Right lobe of liver (tissue), 6 donors: ENCODE results near the gene SLC7A11. TPM values are rescaled to one million over a fixed set of nuclear protein-coding genes. Genes with fewer than 3 reads are reported as not detected.
"Not testable (repeated sequence)": the region's sequence is repeated elsewhere in the genome, so short reads cannot be mapped to it uniquely, and the experiment has no call there.

ENCODE experiments used
- ATAC-seq, 4 donors: fragments of 200-7000 bp; cut with Tn5 transposase; one replicate each; pipeline ENCODE4 v1.9.1; 2020; ENCODE audit warnings: mild to moderate bottlenecking in 4 of 4, moderate library complexity in 4 of 4
- DNase-seq, 3 donors: peaks; one replicate each; pipeline ENCODE4 v3.0.0-alpha.2; 2020
- H3K27ac ChIP-seq, 3 donors: fragments of 200-600 bp; one replicate each; pipeline ENCODE4 v1.8.0; 2022
- H3K27me3 ChIP-seq, 2 donors: fragments of 200-600 bp; one replicate each; pipeline ENCODE4 v1.8.0; 2022
- H3K36me3 ChIP-seq, 4 donors: fragments of 200-600 bp; sonication (generic) in 1 of 4; one replicate each; pipeline versions ENCODE4 v1.5.1 to v1.8.0; 2017 to 2022; ENCODE audit warnings: control low read depth in 1 of 4
- H3K4me1 ChIP-seq, 4 donors: fragments of 200-600 bp; sonication (generic) in 1 of 4; one replicate each; pipeline versions ENCODE4 v1.5.1 to v1.8.0; 2017 to 2022; ENCODE audit warnings: control low read depth in 1 of 4
- H3K4me3 ChIP-seq, 3 donors: fragments of 200-600 bp; one replicate each; pipeline ENCODE4 v1.8.0; 2022
- H3K9me3 ChIP-seq, 4 donors: fragments of 200-600 bp; sonication (generic) in 1 of 4; one replicate each; pipeline versions ENCODE4 v1.5.1 to v1.8.0; 2017 to 2022; ENCODE audit warnings: control low read depth in 1 of 4
- CTCF ChIP-seq, 4 donors: fragments of 200-600 bp in 3 of 4; fragments of 450-650 bp in 1 of 4; IDR thresholded peaks; one replicate each; pipeline versions ENCODE4 v1.5.1 to v1.8.0; 2016 to 2022; ENCODE audit warnings: antibody characterized with exemption in 4 of 4, mild to moderate bottlenecking in 2 of 4
- POLR2A ChIP-seq: fragments of 450-650 bp; IDR thresholded peaks from one replicate; pipeline ENCODE4 v1.6.1; 2017; ENCODE audit warnings: antibody characterized with exemption, mild to moderate bottlenecking
- WGBS: methylation state at CpG from one replicate; pipeline ENCODE4 v1.1.6; 2018; ENCODE audit warnings: low coverage, low lambda C conversion rate; ENCODE audit not compliant: insufficient coverage; ENCODE audit errors: missing lambda C conversion rate; 5-methylcytosine and 5-hydroxymethylcytosine counted together
- intact Hi-C, 2 donors: fragments of 100-400 bp; cut with DNase I; formaldehyde crosslinking; loops; one replicate each; pipeline versions ENCODE4 v1.11.2 to v1.14.1; 2022
- total RNA-seq, 6 experiments: library from RNA; depleted of rRNA in 2 of 6; stranded (reverse); fragments of >200 nt in 2 of 6; fragmentation: NEBNext Ultra II Directional in 3 of 6; extraction: Animal tissue kit (Norgen Biotek cat#: 25700) in 3 of 6; gene quantifications; one replicate each; pipeline versions ENCODE4 v1.1.0 to v1.2.4, GENCODE V29; 2016 to 2023
- donor health status: DM: no; HTN: yes; CAD: no.
- donor health status: DM: no; HTN: no; CAD: no.
- donor health status: DM: no; HTN: no; CAD: no.
- donor health status: DM: no; HTN: yes; CAD: no.
- donor health status: DM: no; HTN: yes; CAD: no.

The SLC7A11 gene
- total RNA-seq, 6 experiments from 2014 or later = 0.02 to 1.8 (median 0.35) TPM; not detected in 1

- Histone ChIP-seq H3K4me3 (peak overlapping the region in 2 of 3 donors; percentile 11 to 28), H3K9me3 (no peaks in the 10 kb centered on the region), H3K27me3 (no peaks in the 10 kb centered on the region), H3K36me3 (no peaks in the 10 kb centered on the region), H3K4me1 (peaks cover 0 to 5% (median 0%) of the 10 kb centered on the region in 4 donors), H3K27ac (no peak overlapping the region)
- 60% methylated on average over 1 of the region's 1 CpG for WGBS
- DNase-seq (no peak), ATAC-seq (no peak)
- intact Hi-C loops = no loop called here
- TF ChIP-seq POLR2A (no peak), CTCF (IDR thresholded peaks at IDR 0.05) (no peak)
These were observed 646 bp upstream of the SLC7A11 start for GRCh38 chr4:138242834-138243156.

- no peak for TF ChIP-seq CTCF (IDR thresholded peaks at IDR 0.05)
- no peak for TF ChIP-seq POLR2A
- intact Hi-C loops = no loop called here
- Histone ChIP-seq H3K4me1 (peaks cover 0 to 5% (median 0%) of the 10 kb centered on the region in 4 donors), H3K27me3 (no peaks in the 10 kb centered on the region), H3K9me3 (no peaks in the 10 kb centered on the region), H3K4me3 (peak overlapping the region in 2 of 3 donors; percentile 3 to 28), H3K27ac (no peak overlapping the region), H3K36me3 (no peaks in the 10 kb centered on the region)
- DNase-seq (no peak), ATAC-seq (peak in 3 of 4 donors; percentile 16 to 46 (median 24))
- WGBS = 42% methylated on average over 11 of the region's 13 CpGs
These were observed 671 bp downstream of the SLC7A11 start for GRCh38 chr4:138241281-138242075.

GRCh38 chr4:138239491-138239890, 2.7 kb downstream of the SLC7A11 start:
- intact Hi-C loops = no loop called here
- Histone ChIP-seq H3K4me1 (peaks cover 0 to 5% (median 0%) of the 10 kb centered on the region in 4 donors), H3K4me3 (no peak overlapping the region), H3K27ac (no peak overlapping the region), H3K9me3 (no peaks in the 10 kb centered on the region), H3K27me3 (no peaks in the 10 kb centered on the region), H3K36me3 (no peaks in the 10 kb centered on the region)
- DNase-seq (no peak), ATAC-seq (no peak)
- 0% methylated on average over 1 of the region's 1 CpG for WGBS
- TF ChIP-seq CTCF (IDR thresholded peaks at IDR 0.05) (no peak), POLR2A (no peak)

- no peaks in the 10 kb centered on the region for H3K27me3 ChIP-seq
- peaks cover 0 to 5% (median 0%) of the 10 kb centered on the region in 4 donors for H3K4me1 ChIP-seq
- TF ChIP-seq POLR2A (no peak), CTCF (IDR thresholded peaks at IDR 0.05) (no peak)
- no peak overlapping the region for H3K27ac ChIP-seq
- ATAC-seq = no peak
- no peaks in the 10 kb centered on the region for H3K36me3 ChIP-seq
- 89% methylated on average over 4 of the region's 4 CpGs for WGBS
- H3K4me3 ChIP-seq = no peak overlapping the region
- DNase-seq = no peak
- H3K9me3 ChIP-seq = no peaks in the 10 kb centered on the region
- intact Hi-C loops = no loop called here
These were observed 3.4 kb downstream of the SLC7A11 start for GRCh38 chr4:138238521-138239292.

GRCh38 chr4:138237132-138237531, 5.0 kb downstream of the SLC7A11 start:
- ATAC-seq, DNase-seq, H3K4me3 ChIP-seq, H3K27ac ChIP-seq, H3K36me3 ChIP-seq, H3K27me3 ChIP-seq, H3K9me3 ChIP-seq, H3K4me1 ChIP-seq, intact Hi-C loops: not testable (repeated sequence)
- 66% methylated on average over 4 of the region's 7 CpGs for WGBS
